Thyroid gland (tissue), 4 donors: Measurements from ENCODE around the gene ANKRD9. TPM values are rescaled to one million over a fixed set of nuclear protein-coding genes. Genes with fewer than 3 reads are reported as not detected.

Source experiments
- DNase-seq, 2 donors: peaks; one replicate each; pipeline ENCODE4 v3.0.0-alpha.2; 2019
- H3K27ac ChIP-seq, 3 donors: fragments of 200-600 bp; sonication (generic); 1 replicate in 2 of 3; 2 replicates in 1 of 3; pipeline ENCODE4 v1.5.1; 2016 to 2019; ENCODE audit warnings: mild to moderate bottlenecking in 1 of 3, moderate library complexity in 1 of 3
- H3K27me3 ChIP-seq: fragments of 200-600 bp; sonication (generic); one replicate; pipeline ENCODE4 v1.5.1; 2019
- H3K36me3 ChIP-seq, 2 donors: fragments of 200-600 bp; sonication (generic); one replicate each; pipeline ENCODE4 v1.5.1; 2016 to 2019
- H3K4me1 ChIP-seq, 2 donors: fragments of 200-600 bp; sonication (generic); one replicate each; pipeline ENCODE4 v1.5.1; 2017 to 2019
- H3K4me3 ChIP-seq, 3 donors: fragments of 200-600 bp; sonication (generic); replicated peaks in 1 of 3; 1 replicate in 2 of 3; 2 replicates in 1 of 3; pipeline ENCODE4 v1.5.1; 2016; ENCODE audit warnings: mild to moderate bottlenecking in 1 of 3
- H3K9me3 ChIP-seq: fragments of 200-600 bp; sonication (generic); one replicate; pipeline ENCODE4 v1.5.1; 2017
- CTCF ChIP-seq, 6 experiments: fragments of 200-600 bp in 3 of 6; fragments of 450-650 bp in 3 of 6; sonication (generic) in 3 of 6; IDR thresholded peaks; one replicate each; pipeline ENCODE4 v1.5.1; 2016 to 2019; ENCODE audit warnings: antibody characterized with exemption in 6 of 6, mild to moderate bottlenecking in 2 of 6, inconsistent platforms in 1 of 6, moderate library complexity in 1 of 6
- POLR2A ChIP-seq, 2 donors: fragments of 450-650 bp; IDR thresholded peaks; one replicate each; pipeline ENCODE4 v1.6.1; 2017; ENCODE audit warnings: antibody characterized with exemption in 2 of 2, mild to moderate bottlenecking in 2 of 2, moderate library complexity in 1 of 2
- WGBS, 2 donors: methylation state at CpG; one replicate each; pipeline ENCODE4 v1.1.5; 2017; 5-methylcytosine and 5-hydroxymethylcytosine counted together
- intact Hi-C: fragments of 100-400 bp; cut with DNase I; formaldehyde crosslinking; loops from one replicate; pipeline ENCODE4 v1.15.1; 2023
- microRNA-seq: library from miRNA; unstranded; fragments of <30 nt; microRNA quantifications from one replicate; pipeline ENCODE4, GENCODE V29; 2016
- small RNA-seq: library from RNA; depleted of rRNA; stranded (forward); fragments of <200 nt; gene quantifications from one replicate; pipeline ENCODE3, GENCODE V24; 2016
- total RNA-seq, 4 donors: library from RNA; depleted of rRNA; stranded (reverse); fragments of >200 nt; gene quantifications; one replicate each; pipeline ENCODE4 v1.2.3, GENCODE V29; 2016

The ANKRD9 gene
- total RNA-seq, 4 donors from 2014 or later, result 36.4 to 62.8 (median 55.0) TPM

DNA sequence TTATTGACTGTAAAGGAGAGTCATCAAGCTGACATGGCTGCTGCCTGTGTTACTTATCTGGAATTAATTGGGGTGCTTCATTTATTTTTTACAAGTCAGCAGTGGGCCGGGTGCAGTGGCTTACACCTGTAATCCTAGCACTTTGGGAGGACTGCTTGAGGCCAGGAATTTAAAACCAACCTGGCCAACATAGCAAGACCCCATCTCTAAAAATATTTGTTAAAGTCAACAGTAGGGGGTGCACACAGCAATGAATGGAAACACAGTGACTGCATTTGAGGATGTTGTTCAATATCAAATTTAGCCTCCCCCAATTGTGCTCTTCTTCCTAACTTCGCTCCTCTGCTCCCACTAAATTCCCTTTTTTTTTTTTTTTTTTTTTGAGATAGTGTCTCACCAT is 52.1 kb downstream of the ANKRD9 start:
- DNase-seq, result no peak

DNA sequence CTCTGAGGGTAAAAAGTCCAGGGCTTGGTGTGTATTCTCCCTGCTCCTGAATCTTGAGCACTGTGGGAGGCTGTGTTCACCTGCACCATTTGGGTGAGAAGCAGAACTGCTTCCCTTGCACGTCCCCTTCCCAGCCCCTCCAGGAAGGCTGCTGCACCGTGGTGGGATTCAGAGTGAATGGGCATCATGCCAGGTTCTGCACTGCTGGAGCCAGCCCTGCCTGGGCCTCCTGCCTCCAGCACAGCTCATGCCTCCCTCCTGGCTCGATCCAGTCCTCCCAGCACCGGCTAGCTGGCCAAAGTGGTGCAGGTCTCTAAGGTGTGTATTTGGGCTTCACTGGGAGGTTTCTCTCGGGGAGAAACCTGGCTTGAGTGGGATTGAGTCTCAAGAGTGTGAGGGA is 54.9 kb downstream of the ANKRD9 start:
- Histone ChIP-seq H3K9me3 (no peaks in the 10 kb centered on the region), H3K36me3 (peaks cover 27 to 33% of the 10 kb centered on the region in 2 donors), H3K27me3 (no peaks in the 10 kb centered on the region), H3K27ac (no peak overlapping the region), H3K4me1 (no peaks in the 10 kb centered on the region), H3K4me3 (no peak overlapping the region)
- WGBS, 2 donors, result 55 to 56% methylated on average over 4 to 5 of the region's 5 CpGs
- intact Hi-C loops, result no loop called here
- no peak for DNase-seq
- TF ChIP-seq CTCF (IDR thresholded peaks at IDR 0.05), result no peak
- no peak for TF ChIP-seq POLR2A (IDR thresholded peaks at IDR 0.05)

More for the DNA sequence above, 52.1 kb downstream of the ANKRD9 start:
- Histone ChIP-seq H3K4me3 (no peak overlapping the region), H3K4me1 (no peaks in the 10 kb centered on the region), H3K27me3 (no peaks in the 10 kb centered on the region), H3K27ac (no peak overlapping the region), H3K36me3 (peaks cover 2 to 6% of the 10 kb centered on the region in 2 donors), H3K9me3 (no peaks in the 10 kb centered on the region)
- TF ChIP-seq POLR2A (IDR thresholded peaks at IDR 0.05) (no peak), CTCF (IDR thresholded peaks at IDR 0.05) (no peak)
- WGBS, 2 donors, result 49 to 98% methylated on average over 2 of the region's 2 CpGs
- intact Hi-C loops, result no loop called here

DNA sequence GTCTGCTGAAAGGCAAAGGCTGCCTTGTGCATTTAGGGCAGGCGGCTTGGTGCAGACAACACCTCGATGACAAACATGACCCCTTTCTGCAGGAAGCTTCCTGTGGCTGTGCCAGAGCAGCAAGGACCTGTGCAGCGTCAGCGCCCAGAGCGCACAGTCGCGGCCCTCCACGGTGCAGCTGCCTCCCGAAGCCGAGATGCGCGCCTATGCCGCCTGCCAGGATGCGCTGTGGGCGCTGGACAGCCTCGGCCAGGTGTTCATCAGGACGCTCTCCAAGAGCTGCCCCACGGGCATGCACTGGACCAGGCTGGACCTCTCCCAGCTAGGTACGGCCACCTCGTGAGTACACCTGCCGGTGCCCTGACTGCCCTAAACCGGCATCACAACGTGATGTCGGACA is 57.3 kb downstream of the ANKRD9 start:
- Histone ChIP-seq H3K36me3 (peaks cover 27 to 42% of the 10 kb centered on the region in 2 donors), H3K4me1 (no peaks in the 10 kb centered on the region), H3K9me3 (no peaks in the 10 kb centered on the region), H3K4me3 (no peak overlapping the region), H3K27me3 (no peaks in the 10 kb centered on the region), H3K27ac (no peak overlapping the region)
- 98 to 100% methylated on average over 2 to 18 of the region's 24 CpGs for WGBS, 2 donors
- TF ChIP-seq POLR2A (IDR thresholded peaks at IDR 0.05) (no peak), CTCF (IDR thresholded peaks at IDR 0.05) (no peak)
- intact Hi-C loops, result no loop called here
- no peak for DNase-seq

Small RNA genes lying within 50 kb of the gene (microRNA-seq; reads per million reads assigned to microRNA genes)
- not detected for gene MIR4309

Small RNA genes lying within 50 kb of the gene (small RNA-seq; reads per million reads assigned to genes)
- not detected for gene MIR4309

Other genes starting within 250 kb of the ANKRD9 start
- 10 to 100 TPM; 38.6 to 57.7 (median 45.2) TPM for gene MOK, start 204.6 kb downstream of the ANKRD9 start, total RNA-seq
- 10 to 100 TPM in 3 of 4 donors, 1 to 10 TPM in 1; 9.1 to 14.2 (median 12.9) TPM for gene ZNF839, start 190.0 kb downstream of the ANKRD9 start, total RNA-seq
- gene CINP, start 146.9 kb downstream of the ANKRD9 start, total RNA-seq, result 10 to 100 TPM; 31.9 to 43.3 (median 39.7) TPM
- gene TECPR2, start 146.8 kb downstream of the ANKRD9 start, total RNA-seq, result 10 to 100 TPM; 11.8 to 23.8 (median 19.0) TPM
- 10 to 100 TPM in 3 of 4 donors, 1 to 10 TPM in 1; 9.4 to 14.2 (median 11.3) TPM for gene RCOR1, start 82.9 kb upstream of the ANKRD9 start, total RNA-seq